Measurements from ENCODE around the gene LGALSL.

- TF ChIP-seq EZH2 (IDR thresholded peaks at IDR 0.05; ENCODE audit: insufficient read depth, poor library complexity, severe bottlenecking) (no peak), EZH2phosphoT487 (IDR thresholded peaks at IDR 0.05; ENCODE audit: insufficient read depth, low read depth) (no peak)
Measured at GRCh38 chr2:64482765-64483504, 29.0 kb downstream of the LGALSL start.

Data from GM23248 (cell line).